AG10803 (cell line): Measurements from ENCODE around the gene TACC3.

ENCODE experiments used
- DNase-seq: peaks from one replicate; pipeline ENCODE4 v3.0.0; 2010; ENCODE audit warnings: low read depth
- H3K4me3 ChIP-seq: 2 replicates; pipeline ENCODE4 v1.5.1; 2011; ENCODE audit warnings: mild to moderate bottlenecking, low read length, control low read depth
- CTCF ChIP-seq: conservative IDR thresholded peaks from 2 replicates; pipeline ENCODE4 v1.5.1; 2011; ENCODE audit warnings: mild to moderate bottlenecking, low read length, control low read depth, inconsistent platforms

The TACC3 gene

GRCh38 chr4:1766106-1767060 is 45.1 kb downstream of the TACC3 start:
- no peak for TF ChIP-seq CTCF
- H3K4me3 ChIP-seq: no peak overlapping the region
- no peak for DNase-seq

- peak; percentile 18 for DNase-seq
- TF ChIP-seq CTCF: no peak
- H3K4me3 ChIP-seq: peak overlapping the region; percentile 41
Measured at GRCh38 chr4:1767061-1767769, 45.9 kb downstream of the TACC3 start.

- peak overlapping the region; percentile 41 for H3K4me3 ChIP-seq
- peak; percentile 31 for DNase-seq
- TF ChIP-seq CTCF: peak; percentile 39
Measured at GRCh38 chr4:1767770-1768366, 46.5 kb downstream of the TACC3 start.

GRCh38 chr4:1768367-1769034 is 47.2 kb downstream of the TACC3 start:
- DNase-seq: no peak
- TF ChIP-seq CTCF: no peak
- H3K4me3 ChIP-seq: no peak overlapping the region; the same call in 1 of the 2 replicates

GRCh38 chr4:1769692-1770091 is 48.4 kb downstream of the TACC3 start:
- H3K4me3 ChIP-seq: no peak overlapping the region
- DNase-seq: no peak
- no peak for TF ChIP-seq CTCF

- DNase-seq: no peak
- TF ChIP-seq CTCF: no peak
- H3K4me3 ChIP-seq: no peak overlapping the region
Measured at GRCh38 chr4:1770245-1770644, 48.9 kb downstream of the TACC3 start.
